SK-N-SH treated with all-trans-retinoic acid at 6 μM for 48 hours (cell line): Measurements from ENCODE around the gene PXK.

Experiments
- ATAC-seq: fragments of 200-7000 bp; cut with Tn5 transposase; 3 replicates; pipeline ENCODE4 v1.9.1; 2020; ENCODE audit warnings: mild to moderate bottlenecking, moderate library complexity
- ARNTL ChIP-seq: fragments of 450-650 bp; formaldehyde crosslinking; IDR thresholded peaks from 2 replicates; pipeline ENCODE4 v1.5.0; 2020; ENCODE audit warnings: low read depth, mild to moderate bottlenecking, moderate library complexity, borderline replicate concordance
- BACH2 ChIP-seq: fragments of 250-450 bp; sonication (Bioruptor Pico); IDR thresholded peaks from 2 replicates; pipeline ENCODE4 v1.9.0; 2021; ENCODE audit warnings: mild to moderate bottlenecking, borderline replicate concordance
- CREB5 ChIP-seq: fragments of 250-450 bp; sonication (Bioruptor Pico); IDR thresholded peaks from 2 replicates; pipeline ENCODE4 v1.5.1; 2020; ENCODE audit warnings: low read depth, mild to moderate bottlenecking, moderate library complexity
- CSDC2 ChIP-seq: fragments of 250-450 bp; sonication (Bioruptor Pico); IDR thresholded peaks from 2 replicates; pipeline ENCODE4 v1.5.0; 2020; ENCODE audit warnings: mild to moderate bottlenecking, moderate library complexity
- CSRNP3 ChIP-seq: fragments of 250-450 bp; sonication (Bioruptor Pico); IDR thresholded peaks from 2 replicates; pipeline ENCODE4 v1.5.1; 2021; ENCODE audit warnings: mild to moderate bottlenecking, moderate library complexity
- ESRRG ChIP-seq: fragments of 250-450 bp; sonication (Bioruptor Pico); IDR thresholded peaks from 2 replicates; pipeline ENCODE4 v1.6.1; 2021; ENCODE audit warnings: mild to moderate bottlenecking
- GLIS3 ChIP-seq: fragments of 250-450 bp; sonication (Bioruptor Pico); IDR thresholded peaks from 2 replicates; pipeline ENCODE4 v1.5.0; 2020; ENCODE audit warnings: mild to moderate bottlenecking, moderate library complexity
- ISL1 ChIP-seq: fragments of 250-450 bp; sonication (Bioruptor Pico); IDR thresholded peaks from 2 replicates; pipeline ENCODE4 v2.1.2; 2022; ENCODE audit warnings: mild to moderate bottlenecking, moderate library complexity
- OSR1 ChIP-seq: fragments of 250-450 bp; sonication (Bioruptor Pico); IDR thresholded peaks from 2 replicates; pipeline ENCODE4 v1.8.0; 2022; ENCODE audit warnings: moderate library complexity, mild to moderate bottlenecking, inconsistent platforms
- PATZ1 ChIP-seq: fragments of 250-450 bp; sonication (Bioruptor Pico); IDR thresholded peaks from 2 replicates; pipeline ENCODE4 v1.8.0; 2020; ENCODE audit warnings: mild to moderate bottlenecking, moderate library complexity, borderline replicate concordance
- RARB ChIP-seq: fragments of 250-450 bp; sonication (Bioruptor Pico); IDR thresholded peaks from 2 replicates; pipeline ENCODE4 v1.8.0; 2021; ENCODE audit warnings: mild to moderate bottlenecking, moderate library complexity
- SNAI2 ChIP-seq: fragments of 250-450 bp; sonication (Bioruptor Pico); IDR thresholded peaks from 2 replicates; pipeline ENCODE4 v1.5.0; 2020; ENCODE audit warnings: mild to moderate bottlenecking, moderate library complexity
- TCF4 ChIP-seq: fragments of 250-450 bp; sonication (Bioruptor Pico); IDR thresholded peaks from 2 replicates; pipeline ENCODE4 v1.8.0; 2021; ENCODE audit warnings: mild to moderate bottlenecking, moderate library complexity, borderline replicate concordance
- TOX ChIP-seq: fragments of 250-450 bp; sonication (Bioruptor Pico); IDR thresholded peaks from 2 replicates; pipeline ENCODE4 v1.8.0; 2021; ENCODE audit warnings: mild to moderate bottlenecking, moderate library complexity, borderline replicate concordance
- TSHZ2 ChIP-seq: fragments of 250-450 bp; sonication (Bioruptor Pico); IDR thresholded peaks from 2 replicates; pipeline ENCODE4 v1.5.0; 2020; ENCODE audit warnings: mild to moderate bottlenecking, moderate library complexity
- ZC3H10 ChIP-seq: fragments of 250-450 bp; sonication (Bioruptor Pico); IDR thresholded peaks from 2 replicates; pipeline ENCODE4 v1.5.1; 2021; ENCODE audit warnings: mild to moderate bottlenecking, moderate library complexity
- ZFP3 ChIP-seq: fragments of 250-450 bp; sonication (Bioruptor Pico); IDR thresholded peaks from 2 replicates; pipeline ENCODE4 v1.5.0; 2020; ENCODE audit warnings: mild to moderate bottlenecking, moderate library complexity
- ZFP30 ChIP-seq: fragments of 450-650 bp; formaldehyde crosslinking; IDR thresholded peaks from 2 replicates; pipeline ENCODE4 v1.5.0; 2022; ENCODE audit warnings: mild to moderate bottlenecking, moderate library complexity
- ZNF565 ChIP-seq: fragments of 450-650 bp; formaldehyde crosslinking; conservative IDR thresholded peaks from 2 replicates; pipeline ENCODE4 v1.5.0; 2020; ENCODE audit warnings: low read depth, mild to moderate bottlenecking, moderate library complexity
- ZNF70 ChIP-seq: fragments of 450-650 bp; formaldehyde crosslinking; IDR thresholded peaks from 2 replicates; pipeline ENCODE4 v1.5.0; 2020; ENCODE audit warnings: mild to moderate bottlenecking, moderate library complexity
- ZNF8 ChIP-seq: fragments of 450-650 bp; formaldehyde crosslinking; IDR thresholded peaks from 2 replicates; pipeline ENCODE4 v1.5.0; 2020; ENCODE audit warnings: mild to moderate bottlenecking, moderate library complexity

Gene PXK

GRCh38 chr3:58352626-58353025 lies 19.9 kb downstream of the PXK start:
- no peak for ATAC-seq

GRCh38 chr3:58353722-58354553 lies 21.2 kb downstream of the PXK start:
- no peak for ATAC-seq
- no peak for TF ChIP-seq PATZ1 (CRISPR knock-in tag)
- TF ChIP-seq CSRNP3 (CRISPR knock-in tag), result no peak
- no peak for TF ChIP-seq RARB (CRISPR knock-in tag)
- TF ChIP-seq ZNF70, result no peak
- TF ChIP-seq SNAI2 (CRISPR knock-in tag), result no peak
- TF ChIP-seq ARNTL (CRISPR knock-in tag), result no peak
- TF ChIP-seq ZNF8, result no peak
- TF ChIP-seq ZNF565, result no peak
- TF ChIP-seq CSDC2, result no peak
- no peak for TF ChIP-seq TOX (CRISPR knock-in tag)
- no peak for TF ChIP-seq ZFP30
- TF ChIP-seq ESRRG (CRISPR knock-in tag), result no peak
- TF ChIP-seq, all 23 proteins: peak for 0

More at GRCh38 chr3:58352626-58353025, 19.9 kb downstream of the PXK start:
- no peak for TF ChIP-seq PATZ1 (CRISPR knock-in tag)
- no peak for TF ChIP-seq ESRRG (CRISPR knock-in tag)
- no peak for TF ChIP-seq ISL1 (CRISPR knock-in tag)

- TF ChIP-seq TCF4 (CRISPR knock-in tag), result no peak
- no peak for TF ChIP-seq OSR1 (CRISPR knock-in tag)
- no peak for TF ChIP-seq CREB5 (CRISPR knock-in tag)
- TF ChIP-seq ZFP3 (CRISPR knock-in tag), result no peak
- TF ChIP-seq, all 23 proteins: peak for 0
- no peak for ATAC-seq
These were observed 22.5 kb downstream of the PXK start for GRCh38 chr3:58355179-58355578.

- TF ChIP-seq OSR1 (CRISPR knock-in tag), result no peak
- TF ChIP-seq ZNF8, result no peak
- TF ChIP-seq TCF4 (CRISPR knock-in tag), result no peak
- TF ChIP-seq CREB5 (CRISPR knock-in tag), result no peak
- no peak for TF ChIP-seq ZC3H10
- TF ChIP-seq ESRRG (CRISPR knock-in tag), result no peak
- TF ChIP-seq GLIS3, result no peak
- no peak for TF ChIP-seq BACH2 (CRISPR knock-in tag)
- TF ChIP-seq TOX (CRISPR knock-in tag), result no peak
- TF ChIP-seq ISL1 (CRISPR knock-in tag), result no peak
- TF ChIP-seq RARB (CRISPR knock-in tag), result no peak
- TF ChIP-seq CSRNP3 (CRISPR knock-in tag), result no peak
- no peak for TF ChIP-seq ZFP30
- no peak for TF ChIP-seq ZNF70
- no peak for TF ChIP-seq CSDC2
- no peak for TF ChIP-seq SNAI2 (CRISPR knock-in tag)
- TF ChIP-seq ZNF565, result no peak
- TF ChIP-seq TSHZ2 (CRISPR knock-in tag), result no peak
- TF ChIP-seq ARNTL (CRISPR knock-in tag), result no peak
These were observed 23.4 kb downstream of the PXK start for GRCh38 chr3:58356054-58356453.

More at GRCh38 chr3:58356054-58356453, 23.4 kb downstream of the PXK start:
- no peak for ATAC-seq
